Ovary (tissue), 9 donors: ENCODE measurements around the gene ARHGAP12. TPM values are rescaled to one million over a fixed set of nuclear protein-coding genes. Genes with fewer than 3 reads are reported as not detected.

Experiments used
- DNase-seq, 5 donors: peaks; one replicate each; pipeline ENCODE4 v3.0.0-alpha.2; 2019 to 2020
- H3K27ac ChIP-seq, 2 donors: fragments of 200-600 bp; one replicate each; pipeline versions ENCODE4 v1.5.1 to v1.8.0; 2019 to 2022
- H3K27me3 ChIP-seq: fragments of 200-600 bp; one replicate; pipeline ENCODE4 v1.8.0; 2022
- H3K36me3 ChIP-seq: fragments of 200-600 bp; sonication (generic); one replicate; pipeline ENCODE4 v1.5.1; 2019
- H3K4me1 ChIP-seq: one replicate; pipeline ENCODE4 v1.8.1; 2013; ENCODE audit warnings: mild to moderate bottlenecking, moderate library complexity; ENCODE audit not compliant: insufficient read depth
- H3K4me3 ChIP-seq: fragments of 200-600 bp; sonication (generic); one replicate; pipeline ENCODE4 v1.5.1; 2017
- H3K9me3 ChIP-seq, 2 donors: fragments of 200-600 bp in 1 of 2; sonication (generic) in 1 of 2; one replicate each; pipeline versions ENCODE4 v1.5.1 to v1.8.1; 2013 to 2019; ENCODE audit warnings: mild to moderate bottlenecking in 1 of 2, moderate library complexity in 1 of 2
- EP300 ChIP-seq: sonication (generic); formaldehyde crosslinking; IDR thresholded peaks from one replicate; pipeline ENCODE4 v1.6.1; 2017; ENCODE audit warnings: antibody characterized with exemption
- POLR2A ChIP-seq: fragments of 450-650 bp; IDR thresholded peaks from one replicate; pipeline ENCODE4 v1.6.1; 2017; ENCODE audit warnings: antibody characterized with exemption, mild to moderate bottlenecking, moderate library complexity
- WGBS, 3 donors: extraction: QIAGEN DNeasy Blood & Tissue Kit in 1 of 3; methylation state at CpG; one replicate each; pipeline versions ENCODE4 v1.1.5 to v1.1.7; 2013 to 2017; 5-methylcytosine and 5-hydroxymethylcytosine counted together
- intact Hi-C, 4 donors: fragments of 100-400 bp; cut with DNase I; formaldehyde crosslinking; loops; one replicate each; pipeline versions ENCODE4 v1.11.0 to v1.15.1; 2022 to 2023
- polyA plus RNA-seq, 2 donors: library from polyadenylated mRNA; stranded (reverse); fragments of 200-250 nt in 1 of 2; fragments of 350-450 nt in 1 of 2; fragmentation: Illumina TruSeq in 1 of 2; extraction: RNeasy Lipid Tissue Mini Kit (QIAGEN cat#74804) in 1 of 2; gene quantifications; one replicate each; pipeline ENCODE4 v1.2.3, GENCODE V29; 2013 to 2014
- total RNA-seq, 7 donors: library from RNA; depleted of rRNA in 2 of 7; stranded (reverse); fragments of >200 nt in 2 of 7; fragmentation: NEBNext Ultra II Directional in 3 of 7; extraction: Animal tissue kit (Norgen Biotek cat#: 25700) in 3 of 7; gene quantifications; one replicate each; pipeline versions ENCODE4 v1.1.0 to v1.2.4, GENCODE V29; 2016 to 2023
- TF ChIP-seq, protein P1 (sequence below), 3 donors: fragments of 450-650 bp in 2 of 3; fragments of 200-600 bp in 1 of 3; IDR thresholded peaks; one replicate each; pipeline versions ENCODE4 v1.5.1 to v1.8.0; 2016 to 2022; ENCODE audit warnings: antibody characterized with exemption in 3 of 3, mild to moderate bottlenecking in 1 of 3
- donor health status: DM: no; HTN: no; CAD: no; lungs with moderate emphysema.
- donor health status: DM: no; HTN: no; CAD: no.
- donor health status: Bipolar disorder and iron deficiency.
- donor health status: DM: yes; HTN: yes; CAD: no.
- donor health status: DM: no; HTN: no; CAD: no.
- donor health status: DM: yes; HTN: yes; CAD: no.

The ARHGAP12 gene
- total and polyA plus RNA-seq, 9 donors = 13.9 to 60.6 (median 32.0) TPM

DNA sequence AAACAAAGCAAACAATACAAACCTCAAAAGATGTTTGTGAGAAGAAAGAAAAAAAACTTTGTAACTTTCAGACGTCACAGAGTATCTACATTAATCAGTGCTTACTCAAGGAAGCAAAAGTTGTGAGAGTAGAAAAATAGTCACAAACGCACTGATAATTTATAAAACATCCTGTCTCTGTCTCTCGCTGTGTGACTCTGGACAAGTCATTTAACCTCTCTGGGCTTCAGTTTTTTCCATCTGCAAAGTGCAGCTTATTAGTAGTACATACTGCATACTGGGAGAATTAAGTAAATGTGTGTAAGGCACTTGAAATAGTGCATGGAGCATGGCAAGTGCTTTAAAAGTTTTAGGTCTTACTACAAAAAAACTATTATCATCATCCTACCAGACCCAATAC, 3.8 kb downstream of the ARHGAP12 start:
- TF ChIP-seq EP300 (no peak), POLR2A (no peak)
- TF ChIP-seq, protein P1, sequence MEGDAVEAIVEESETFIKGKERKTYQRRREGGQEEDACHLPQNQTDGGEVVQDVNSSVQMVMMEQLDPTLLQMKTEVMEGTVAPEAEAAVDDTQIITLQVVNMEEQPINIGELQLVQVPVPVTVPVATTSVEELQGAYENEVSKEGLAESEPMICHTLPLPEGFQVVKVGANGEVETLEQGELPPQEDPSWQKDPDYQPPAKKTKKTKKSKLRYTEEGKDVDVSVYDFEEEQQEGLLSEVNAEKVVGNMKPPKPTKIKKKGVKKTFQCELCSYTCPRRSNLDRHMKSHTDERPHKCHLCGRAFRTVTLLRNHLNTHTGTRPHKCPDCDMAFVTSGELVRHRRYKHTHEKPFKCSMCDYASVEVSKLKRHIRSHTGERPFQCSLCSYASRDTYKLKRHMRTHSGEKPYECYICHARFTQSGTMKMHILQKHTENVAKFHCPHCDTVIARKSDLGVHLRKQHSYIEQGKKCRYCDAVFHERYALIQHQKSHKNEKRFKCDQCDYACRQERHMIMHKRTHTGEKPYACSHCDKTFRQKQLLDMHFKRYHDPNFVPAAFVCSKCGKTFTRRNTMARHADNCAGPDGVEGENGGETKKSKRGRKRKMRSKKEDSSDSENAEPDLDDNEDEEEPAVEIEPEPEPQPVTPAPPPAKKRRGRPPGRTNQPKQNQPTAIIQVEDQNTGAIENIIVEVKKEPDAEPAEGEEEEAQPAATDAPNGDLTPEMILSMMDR (IDR thresholded peaks at IDR 0.05) = no peak
- no peaks in the 10 kb centered on the region for H3K36me3 ChIP-seq
- no peak for DNase-seq
- intact Hi-C loops = loop anchor here in 1 of 4 donors (10.0 kb wide), 1 partner anchor 60 kb away; no protein-coding TSS in a partner anchor
- H3K27ac ChIP-seq = no peak overlapping the region
- peaks cover 6% of the 10 kb centered on the region for H3K4me1 ChIP-seq
- H3K9me3 ChIP-seq = no peaks in the 10 kb centered on the region
- no peak overlapping the region for H3K4me3 ChIP-seq
- H3K27me3 ChIP-seq = no peaks in the 10 kb centered on the region
- WGBS, 3 donors = 70 to 76% (median 75%) methylated on average over 3 of the region's 3 CpGs

DNA sequence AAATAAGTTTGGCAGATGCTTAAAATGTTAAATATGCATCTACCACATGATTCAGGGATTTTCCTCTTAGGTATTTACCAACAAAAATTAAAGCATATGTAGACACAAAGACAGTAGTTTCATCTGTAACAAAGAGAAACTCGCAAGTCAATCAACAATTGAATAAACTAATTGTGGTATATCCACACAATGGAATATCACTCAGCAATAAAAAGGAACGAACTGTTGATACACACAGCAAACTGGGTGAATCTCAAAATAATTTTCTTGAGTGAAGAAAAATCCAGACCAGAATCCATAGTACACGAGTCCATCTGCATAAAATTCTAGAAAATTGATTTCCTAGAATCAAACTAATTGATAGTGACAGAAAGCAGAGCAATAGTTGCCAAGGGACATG, 5.2 kb downstream of the ARHGAP12 start:
- WGBS, 3 donors = 98 to 100% (median 98%) methylated on average over 3 of the region's 3 CpGs
- no peak for DNase-seq
- H3K4me3 ChIP-seq = no peak overlapping the region
- H3K27me3 ChIP-seq = no peaks in the 10 kb centered on the region
- TF ChIP-seq POLR2A (no peak), EP300 (no peak)
- TF ChIP-seq, protein P1 (IDR thresholded peaks at IDR 0.05) = no peak
- peaks cover 6% of the 10 kb centered on the region for H3K4me1 ChIP-seq
- intact Hi-C loops = loop anchor here in 1 of 4 donors (10.0 kb wide), 1 partner anchor 59 kb away; no protein-coding TSS in a partner anchor
- H3K27ac ChIP-seq = no peak overlapping the region
- no peaks in the 10 kb centered on the region for H3K36me3 ChIP-seq
- no peaks in the 10 kb centered on the region for H3K9me3 ChIP-seq

DNA sequence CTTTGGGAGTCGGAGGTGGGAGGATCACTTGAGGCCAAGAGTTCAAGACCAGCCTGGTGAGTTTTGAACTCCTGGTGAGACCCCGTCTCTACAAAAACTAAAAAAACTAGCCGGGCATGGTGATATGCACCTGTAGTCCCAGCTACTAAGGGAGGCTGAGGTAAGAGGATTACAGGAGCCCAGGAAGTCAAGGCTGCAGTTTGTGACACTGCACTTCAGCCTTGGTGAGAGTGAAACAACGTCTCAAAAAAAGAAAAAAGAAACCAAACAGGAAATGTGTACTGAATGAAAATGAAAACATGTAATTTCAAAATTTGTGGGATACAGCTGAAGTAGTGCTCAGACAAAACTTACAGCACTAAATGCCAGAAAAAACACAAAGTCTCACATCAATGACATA, 7.6 kb downstream of the ARHGAP12 start:
- no peak overlapping the region for H3K27ac ChIP-seq
- no peak overlapping the region for H3K4me3 ChIP-seq
- intact Hi-C loops = loop anchor here in 1 of 4 donors (10.0 kb wide), 1 partner anchor 56 kb away; no protein-coding TSS in a partner anchor
- 14 to 29% (median 20%) methylated on average over 4 of the region's 4 CpGs for WGBS, 3 donors
- no peaks in the 10 kb centered on the region for H3K36me3 ChIP-seq
- TF ChIP-seq POLR2A = no peak
- TF ChIP-seq EP300 = no peak
- TF ChIP-seq, protein P1 (IDR thresholded peaks at IDR 0.05) = no peak
- no peak for DNase-seq
- H3K27me3 ChIP-seq = no peaks in the 10 kb centered on the region
- H3K9me3 ChIP-seq = no peaks in the 10 kb centered on the region
- H3K4me1 ChIP-seq = peaks cover 6% of the 10 kb centered on the region

DNA sequence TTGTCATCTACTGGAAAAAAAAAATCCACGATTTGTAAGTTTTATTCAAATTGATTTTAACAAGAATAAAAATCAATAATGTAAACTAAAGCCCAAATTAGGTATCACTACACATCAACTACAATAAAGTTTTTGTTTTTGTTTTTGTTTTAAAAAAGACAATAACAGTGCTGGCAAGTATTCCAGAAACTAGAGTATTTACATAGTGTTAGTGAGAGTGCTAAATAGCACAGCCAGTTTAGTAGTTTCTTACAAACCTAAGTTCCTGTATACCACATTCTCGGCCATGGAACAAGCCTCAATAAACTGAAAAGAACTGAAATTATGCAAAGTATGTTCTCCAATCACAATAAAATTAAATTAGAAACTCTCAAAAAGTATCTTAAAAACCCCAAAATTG, 8.1 kb downstream of the ARHGAP12 start:
- no peak for DNase-seq
- Histone ChIP-seq H3K27ac (no peak overlapping the region), H3K4me3 (no peak overlapping the region), H3K4me1 (peaks cover 6% of the 10 kb centered on the region), H3K9me3 (no peaks in the 10 kb centered on the region), H3K36me3 (no peaks in the 10 kb centered on the region), H3K27me3 (no peaks in the 10 kb centered on the region)
- no peak for TF ChIP-seq POLR2A
- TF ChIP-seq, protein P1 (IDR thresholded peaks at IDR 0.05) = no peak
- no peak for TF ChIP-seq EP300
- intact Hi-C loops = loop anchor here in 1 of 4 donors (10.0 kb wide), 1 partner anchor 56 kb away; no protein-coding TSS in a partner anchor
- 60 to 76% (median 61%) methylated on average over 2 of the region's 2 CpGs for WGBS, 3 donors
